HCT116 (cell line): Measurements from ENCODE around the gene GNAS-AS1. TPM values are rescaled to one million over a fixed set of nuclear protein-coding genes. Genes with fewer than 3 reads are reported as not detected.

Source experiments
- ATAC-seq: fragments of 200-7000 bp; cut with Tn5 transposase; 2 replicates; pipeline ENCODE4 v1.9.1; 2020; ENCODE audit warnings: mild to moderate bottlenecking, moderate library complexity
- BruUV-seq: library from RNA; stranded (reverse); fragments of 400-500 nt; replicated peaks from 2 replicates; lab custom pipeline; 2021; lab: Mats Ljungman, UMichigan
- CTCF ChIA-PET: fragments of 300-600 bp; sonication (Branson Sonifier 250); formaldehyde crosslinking; loops from one replicate; lab custom pipeline; 2021; ENCODE audit warnings: antibody characterized with exemption; lab: Charles Lee
- POLR2A ChIA-PET: fragments of 300-600, 350-600 bp; sonication (Branson Sonifier 250); formaldehyde crosslinking; loops from one replicate; lab custom pipeline; 2021; ENCODE audit warnings: antibody characterized with exemption; lab: Charles Lee
- RAD21 ChIA-PET, 2 experiments: fragments of 300-600 bp; sonication (Branson Sonifier 250); formaldehyde crosslinking; loops; one replicate each; lab custom pipeline; 2023; ENCODE audit warnings: low total read pairs in 2 of 2; ENCODE audit not compliant: uncharacterized antibody in 2 of 2, unreplicated experiment in 2 of 2, low non-redundant PET in 1 of 2; lab: Charles Lee
- DNase-seq: peaks from one replicate; pipeline ENCODE4 v3.0.0-alpha.2; 2010; ENCODE audit warnings: low read depth, low spot score
- H2AFZ ChIP-seq: fragments of 200-600 bp; shearing (Covaris generic), sonication (generic); 2 replicates; pipeline ENCODE4 v1.6.1; 2017; ENCODE audit warnings: low read depth, mixed run types, mixed read lengths, antibody characterized with exemption, low read length; ENCODE audit not compliant: poor library complexity, severe bottlenecking
- H3K27ac ChIP-seq: 2 replicates; pipeline ENCODE4 v1.5.1; 2012; ENCODE audit warnings: low read depth, low read length
- H3K27me3 ChIP-seq: fragments of 200-600 bp; sonication (generic); 2 replicates; pipeline ENCODE4 v1.6.1; 2016; ENCODE audit warnings: mixed run types, low read length, mixed read lengths; ENCODE audit not compliant: insufficient read depth
- H3K36me3 ChIP-seq, 2 experiments: fragments of 200-500 bp in 1 of 2; fragments of 200-600 bp in 1 of 2; sonication (Bioruptor generic) in 1 of 2; sonication (generic) in 1 of 2; 2 replicates each; pipeline versions ENCODE4 v1.5.1 to v1.6.1; 2014 to 2016; ENCODE audit warnings: low read length in 2 of 2, inconsistent platforms in 1 of 2, mixed read lengths in 1 of 2, mixed run types in 1 of 2; ENCODE audit not compliant: insufficient read depth in 2 of 2, control insufficient read depth in 1 of 2
- H3K4me1 ChIP-seq, 2 experiments: fragments of 200-600 bp in 1 of 2; sonication (generic) in 1 of 2; 2 replicates each; pipeline versions ENCODE4 v1.5.1 to v1.6.1; 2012 to 2017; ENCODE audit warnings: low read length in 2 of 2, inconsistent platforms in 1 of 2, mild to moderate bottlenecking in 1 of 2, mixed read lengths in 1 of 2, mixed run types in 1 of 2, moderate library complexity in 1 of 2; ENCODE audit not compliant: insufficient read depth in 2 of 2, control insufficient read depth in 1 of 2
- H3K4me2 ChIP-seq: fragments of 200-600 bp; sonication (generic); 2 replicates; pipeline ENCODE4 v1.6.1; 2017; ENCODE audit warnings: mixed run types, low read length, mixed read lengths
- H3K4me3 ChIP-seq, 2 experiments: fragments of 200-600 bp in 1 of 2; sonication (generic) in 1 of 2; replicated peaks in 1 of 2; 2 replicates each; pipeline ENCODE4 v1.5.1; 2011 to 2016; ENCODE audit warnings: low read length in 2 of 2, control low read depth in 1 of 2, low read depth in 1 of 2, mild to moderate bottlenecking in 1 of 2, mixed read lengths in 1 of 2, mixed run types in 1 of 2
- H3K79me2 ChIP-seq: fragments of 200-600 bp; sonication (generic); 2 replicates; pipeline ENCODE4 v1.6.1; 2017; ENCODE audit warnings: mild to moderate bottlenecking, mixed run types, low read length, moderate library complexity, mixed read lengths; ENCODE audit not compliant: insufficient read depth
- H3K9ac ChIP-seq: fragments of 200-600 bp; sonication (generic); 2 replicates; pipeline ENCODE4 v1.6.1; 2016; ENCODE audit warnings: low read length, mixed read lengths
- H3K9me2 ChIP-seq: fragments of 200-600 bp; sonication (generic), shearing (Covaris generic); 2 replicates; pipeline ENCODE4 v1.6.1; 2017; ENCODE audit warnings: mixed run types, mild to moderate bottlenecking, moderate library complexity; ENCODE audit not compliant: insufficient read depth
- H3K9me3 ChIP-seq, 2 experiments: fragments of 200-500 bp in 1 of 2; fragments of 200-600 bp in 1 of 2; sonication (Bioruptor generic) in 1 of 2; sonication (generic) in 1 of 2; 2 replicates each; pipeline ENCODE4 v1.6.1; 2014 to 2017; ENCODE audit warnings: low read length in 2 of 2, mixed read lengths in 2 of 2, inconsistent platforms in 1 of 2, low read depth in 1 of 2, mild to moderate bottlenecking in 1 of 2, mixed run types in 1 of 2, moderate library complexity in 1 of 2; ENCODE audit not compliant: control insufficient read depth in 1 of 2, insufficient read depth in 1 of 2
- H4K20me1 ChIP-seq: fragments of 200-600 bp; sonication (generic), shearing (Covaris generic); 2 replicates; pipeline ENCODE4 v1.6.1; 2017; ENCODE audit warnings: mixed run types, mild to moderate bottlenecking, moderate library complexity; ENCODE audit not compliant: insufficient read depth
- CTCF ChIP-seq, 3 experiments: fragments of 200-600 bp in 1 of 3; sonication (generic) in 1 of 3; IDR thresholded peaks in 2 of 3; conservative IDR thresholded peaks in 1 of 3; 2 replicates each; pipeline ENCODE4 v1.5.1; 2012 to 2017; ENCODE audit warnings: low read depth in 2 of 3, low read length in 2 of 3, antibody characterized with exemption in 1 of 3, borderline replicate concordance in 1 of 3, control low read depth in 1 of 3, mild to moderate bottlenecking in 1 of 3, mixed read lengths in 1 of 3, mixed run types in 1 of 3, moderate library complexity in 1 of 3; ENCODE audit not compliant: insufficient read depth in 1 of 3
- FOSL1 ChIP-seq: IDR thresholded peaks from 2 replicates; pipeline ENCODE4 v1.6.1; 2012; ENCODE audit warnings: low read depth
- POLR2A ChIP-seq: IDR thresholded peaks from 2 replicates; pipeline ENCODE4 v1.7.0; 2011; ENCODE audit warnings: borderline replicate concordance; ENCODE audit not compliant: insufficient read depth, insufficient read length; ENCODE audit errors: extremely low read depth
- RAD21 ChIP-seq: IDR thresholded peaks from 2 replicates; pipeline ENCODE4 v1.6.1; 2012; ENCODE audit warnings: low read depth, mild to moderate bottlenecking
- REST ChIP-seq: IDR thresholded peaks from 2 replicates; pipeline ENCODE4 v1.6.1; 2012; ENCODE audit warnings: low read depth
- SIN3A ChIP-seq: IDR thresholded peaks from 2 replicates; pipeline ENCODE4 v1.6.1; 2012; ENCODE audit warnings: low read depth
- ZBTB33 ChIP-seq: IDR thresholded peaks from 2 replicates; pipeline ENCODE4 v1.6.1; 2011; ENCODE audit warnings: mild to moderate bottlenecking, low read length, moderate library complexity; ENCODE audit not compliant: insufficient replicate concordance; ENCODE audit errors: extremely low read depth
- ZFX ChIP-seq: fragments of 450-650 bp; IDR thresholded peaks from 2 replicates; pipeline ENCODE4 v1.6.1; 2017
- intact Hi-C: fragments of 100-400 bp; cut with micrococcal nuclease; formaldehyde crosslinking; loops from 2 replicates; pipeline ENCODE4 v1.10.0; 2022
- total RNA-seq: library from RNA; stranded (reverse); gene quantifications from one replicate; pipeline ENCODE4 v1.2.1, GENCODE V29; 2021; ENCODE audit not compliant: unreplicated experiment

Gene GNAS-AS1
- total RNA-seq, 1 experiment from 2014 or later: not detected

- DNase-seq (no peak), ATAC-seq (no peak)
- Histone ChIP-seq H3K27ac (no peak overlapping the region), H3K9me3 (no peaks in the 10 kb centered on the region), H3K9me2 (no peaks in the 10 kb centered on the region), H3K9ac (no peak overlapping the region), H4K20me1 (no peaks in the 10 kb centered on the region), H3K4me2 (no peak overlapping the region), H2AFZ (no peak overlapping the region), H3K27me3 (no peaks in the 10 kb centered on the region; the same call in 1 of the 2 replicates), H3K4me1 (peaks cover 0 to 5% of the 10 kb centered on the region in 2 experiments; a peak in 1 of 4 replicates), H3K79me2 (no peaks in the 10 kb centered on the region), H3K36me3 (no peaks in the 10 kb centered on the region), H3K4me3 (no peak overlapping the region)
- no peak for TF ChIP-seq SIN3A
- TF ChIP-seq CTCF (IDR thresholded peaks at IDR 0.05 in 2 of 3, conservative IDR thresholded peaks at IDR 0.05 in 1 of 3; ENCODE audit: borderline replicate concordance in 1 of 3, insufficient read depth in 1 of 3, low read depth in 2 of 3, low read length in 2 of 3): no peak
- no peak for TF ChIP-seq FOSL1
- TF ChIP-seq RAD21: no peak
- TF ChIP-seq ZFX: no peak
- TF ChIP-seq POLR2A: no peak
- TF ChIP-seq ZBTB33: no peak
- no peak for TF ChIP-seq REST
- no TSS peak for BruUV-seq
- POLR2A ChIA-PET: no interaction called here
- CTCF ChIA-PET: no interaction called here
- RAD21 ChIA-PET: no interaction called here
- intact Hi-C loops: no loop called here
Observed at GRCh38 chr20:58811334-58811733, 39.4 kb downstream of the GNAS-AS1 start.
